ENCODE data around the gene ARSI.
A peak's percentile ranks its signal among the peaks of the same experiment; 100 is the strongest.

Gene ARSI

GRCh38 chr5:150270541-150271295 is 32.0 kb downstream of the ARSI start:
- Histone ChIP-seq H3K18ac (ENCODE audit: low read length) (peak overlapping the region; percentile 42), H3K4me2 (ENCODE audit: insufficient read depth, low read length, poor library complexity, severe bottlenecking) (no peak overlapping the region), H3K4ac (ENCODE audit: low read length) (no peak overlapping the region), H3K14ac (ENCODE audit: low read length) (no peak overlapping the region), H2AK5ac (ENCODE audit: low read depth, low read length) (no peak overlapping the region), H3K9me3 (replicated peaks in 1 of 2; ENCODE audit: control insufficient read depth in 2 of 2, insufficient read depth in 1 of 2, low read depth in 1 of 2, low read length in 2 of 2) (no peaks in the 10 kb centered on the region), H3K27ac (replicated peaks; ENCODE audit: low read length) (no peak overlapping the region), H3K9ac (ENCODE audit: low read depth, low read length, poor library complexity) (no peak overlapping the region), H2BK15ac (ENCODE audit: low read length) (peak overlapping the region; percentile 12), H3K79me1 (ENCODE audit: low read depth, low read length) (no peaks in the 10 kb centered on the region), H2BK12ac (ENCODE audit: low read length) (no peak overlapping the region), H3K4me1 (ENCODE audit: control insufficient read depth in 2 of 2, insufficient read depth in 1 of 2, low read depth in 1 of 2, low read length in 2 of 2) (peaks cover 8 to 15% of the 10 kb centered on the region in 2 donors), H3K23ac (ENCODE audit: low read depth, low read length, poor library complexity) (no peak overlapping the region), H2BK120ac (ENCODE audit: low read depth, low read length) (no peak overlapping the region), H3K27me3 (ENCODE audit: control insufficient read depth in 3 of 3, insufficient read depth in 3 of 3, low read depth in 1 of 3, low read length in 3 of 3) (no peaks in the 10 kb centered on the region), H3K4me3 (ENCODE audit: low read length in 2 of 2) (no peak overlapping the region), H2AFZ (ENCODE audit: low read length) (peak overlapping the region; percentile 20), H4K91ac (ENCODE audit: low read depth, low read length, poor library complexity) (no peak overlapping the region), H4K8ac (ENCODE audit: low read depth, low read length) (no peak overlapping the region), H3K36me3 (replicated peaks in 1 of 2; ENCODE audit: control insufficient read depth in 2 of 2, insufficient read depth in 2 of 2, low read length in 2 of 2) (no peaks in the 10 kb centered on the region), H2BK5ac (ENCODE audit: low read length) (no peak overlapping the region)
- no peak for DNase-seq (ENCODE audit: low spot score)
- no CpG with 5 or more reads among the region's 12 CpGs for WGBS, 2 donors (ENCODE audit: extremely low coverage in 2 of 2, insufficient read length in 2 of 2, insufficient replicate concordance in 1 of 2)

DNA sequence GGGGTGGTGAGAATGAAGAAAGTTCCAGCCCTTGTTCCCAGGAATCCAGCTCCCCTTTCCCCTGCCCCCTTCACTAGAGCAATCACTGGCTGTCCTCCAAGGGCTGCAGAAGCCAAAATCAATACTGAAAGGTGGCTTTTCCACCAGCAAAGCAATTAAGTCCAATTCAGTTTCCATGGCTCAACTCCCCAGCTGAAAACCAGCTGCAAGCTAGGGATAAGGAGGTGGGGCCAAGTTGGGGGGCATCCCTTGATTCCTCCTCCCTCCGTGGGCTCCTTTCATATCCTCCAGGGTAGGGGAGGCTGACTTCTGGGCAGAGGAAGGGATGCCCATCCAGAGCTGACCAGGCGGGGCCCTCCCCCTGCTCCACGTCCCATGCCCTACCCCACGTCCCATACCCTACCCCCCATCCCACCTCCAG is 35.8 kb downstream of the ARSI start:
- DNase-seq (ENCODE audit: low spot score) = no peak
- Histone ChIP-seq H2BK120ac (ENCODE audit: low read depth, low read length) (no peak overlapping the region), H2AFZ (ENCODE audit: low read length) (no peak overlapping the region), H3K79me1 (ENCODE audit: low read depth, low read length) (peaks cover 2% of the 10 kb centered on the region), H3K4me2 (ENCODE audit: insufficient read depth, low read length, poor library complexity, severe bottlenecking) (no peak overlapping the region), H3K36me3 (replicated peaks in 1 of 2; ENCODE audit: control insufficient read depth in 2 of 2, insufficient read depth in 2 of 2, low read length in 2 of 2) (peaks cover 0 to 2% of the 10 kb centered on the region in 2 donors), H3K4me3 (ENCODE audit: low read length in 2 of 2) (no peak overlapping the region), H3K9me3 (replicated peaks in 1 of 2; ENCODE audit: control insufficient read depth in 2 of 2, insufficient read depth in 1 of 2, low read depth in 1 of 2, low read length in 2 of 2) (peaks cover 0 to 2% of the 10 kb centered on the region in 2 donors), H2AK5ac (ENCODE audit: low read depth, low read length) (no peak overlapping the region), H3K18ac (ENCODE audit: low read length) (peak overlapping the region; percentile 9), H3K14ac (ENCODE audit: low read length) (no peak overlapping the region), H2BK15ac (ENCODE audit: low read length) (no peak overlapping the region), H3K4ac (ENCODE audit: low read length) (no peak overlapping the region), H3K27ac (replicated peaks; ENCODE audit: low read length) (no peak overlapping the region), H3K4me1 (ENCODE audit: control insufficient read depth in 2 of 2, insufficient read depth in 1 of 2, low read depth in 1 of 2, low read length in 2 of 2) (peaks cover 15 to 26% of the 10 kb centered on the region in 2 donors), H3K23ac (ENCODE audit: low read depth, low read length, poor library complexity) (no peak overlapping the region), H4K8ac (ENCODE audit: low read depth, low read length) (no peak overlapping the region), H2BK5ac (ENCODE audit: low read length) (no peak overlapping the region), H3K9ac (ENCODE audit: low read depth, low read length, poor library complexity) (no peak overlapping the region), H2BK12ac (ENCODE audit: low read length) (no peak overlapping the region), H3K27me3 (ENCODE audit: control insufficient read depth in 3 of 3, insufficient read depth in 3 of 3, low read depth in 1 of 3, low read length in 3 of 3) (no peaks in the 10 kb centered on the region), H4K91ac (ENCODE audit: low read depth, low read length, poor library complexity) (no peak overlapping the region)
- no CpG with 5 or more reads among the region's 4 CpGs for WGBS, 2 donors (ENCODE audit: extremely low coverage in 2 of 2, insufficient read length in 2 of 2, insufficient replicate concordance in 1 of 2)

- Histone ChIP-seq H3K4ac (ENCODE audit: low read length) (no peak overlapping the region), H2AFZ (ENCODE audit: low read length) (peak overlapping the region; percentile 17), H3K79me1 (ENCODE audit: low read depth, low read length) (peaks cover 2% of the 10 kb centered on the region), H3K18ac (ENCODE audit: low read length) (no peak overlapping the region), H2AK5ac (ENCODE audit: low read depth, low read length) (no peak overlapping the region), H3K9me3 (replicated peaks in 1 of 2; ENCODE audit: control insufficient read depth in 2 of 2, insufficient read depth in 1 of 2, low read depth in 1 of 2, low read length in 2 of 2) (peaks cover 0 to 2% of the 10 kb centered on the region in 2 donors), H4K8ac (ENCODE audit: low read depth, low read length) (no peak overlapping the region), H3K14ac (ENCODE audit: low read length) (no peak overlapping the region), H3K9ac (ENCODE audit: low read depth, low read length, poor library complexity) (no peak overlapping the region), H4K91ac (ENCODE audit: low read depth, low read length, poor library complexity) (no peak overlapping the region), H3K36me3 (replicated peaks in 1 of 2; ENCODE audit: control insufficient read depth in 2 of 2, insufficient read depth in 2 of 2, low read length in 2 of 2) (peaks cover 0 to 2% of the 10 kb centered on the region in 2 donors), H3K4me2 (ENCODE audit: insufficient read depth, low read length, poor library complexity, severe bottlenecking) (no peak overlapping the region), H3K23ac (ENCODE audit: low read depth, low read length, poor library complexity) (no peak overlapping the region), H2BK5ac (ENCODE audit: low read length) (no peak overlapping the region), H3K4me1 (ENCODE audit: control insufficient read depth in 2 of 2, insufficient read depth in 1 of 2, low read depth in 1 of 2, low read length in 2 of 2) (peaks cover 14 to 26% of the 10 kb centered on the region in 2 donors), H2BK120ac (ENCODE audit: low read depth, low read length) (no peak overlapping the region), H2BK12ac (ENCODE audit: low read length) (no peak overlapping the region), H3K4me3 (ENCODE audit: low read length in 2 of 2) (no peak overlapping the region), H3K27ac (replicated peaks; ENCODE audit: low read length) (no peak overlapping the region), H3K27me3 (ENCODE audit: control insufficient read depth in 3 of 3, insufficient read depth in 3 of 3, low read depth in 1 of 3, low read length in 3 of 3) (no peaks in the 10 kb centered on the region), H2BK15ac (ENCODE audit: low read length) (no peak overlapping the region)
- no CpG with 5 or more reads among the region's 6 CpGs for WGBS, 2 donors (ENCODE audit: extremely low coverage in 2 of 2, insufficient read length in 2 of 2, insufficient replicate concordance in 1 of 2)
- no peak for DNase-seq (ENCODE audit: low spot score)
Observed at GRCh38 chr5:150265870-150266383, 36.8 kb downstream of the ARSI start.

All from neuronal stem cell (in vitro differentiated cells).